ENCODE data around the gene CXCR3.
"Not testable (repeated sequence)": the region's sequence is repeated elsewhere in the genome, so short reads cannot be mapped to it uniquely, and the experiment has no call there.

The CXCR3 gene

DNA sequence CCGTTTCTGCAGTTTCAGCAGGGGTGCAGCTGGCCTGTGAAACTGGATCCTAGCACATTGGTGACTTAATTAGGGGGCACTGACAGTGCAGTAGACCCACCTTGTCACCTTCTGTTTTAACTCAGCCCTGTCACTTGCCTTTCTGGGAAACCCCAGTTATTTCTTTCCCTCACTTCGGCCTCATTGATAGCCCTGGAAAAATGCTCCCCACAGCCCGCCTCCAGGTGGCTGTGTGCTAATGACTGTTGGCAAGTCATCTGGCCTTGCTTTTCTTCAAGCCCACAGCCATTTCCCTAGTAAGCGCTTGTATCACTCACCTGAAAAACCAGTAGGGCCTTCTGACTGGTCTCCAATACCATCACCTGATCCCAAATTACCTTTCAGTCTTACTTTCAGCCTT, 3.3 kb downstream of the CXCR3 start:
- Histone ChIP-seq H3K27me3 (ENCODE audit: control insufficient read depth in 1 of 2, insufficient read depth in 2 of 2, low read length in 2 of 2) (no peaks in the 10 kb centered on the region), H3K27ac (ENCODE audit: low read depth, low read length) (no peak overlapping the region), H3K4me1 (ENCODE audit: control insufficient read depth in 1 of 2, insufficient read depth in 2 of 2, low read length in 2 of 2) (peaks cover 27 to 35% of the 10 kb centered on the region in 2 donors), H3K9ac (ENCODE audit: low read depth in 1 of 2, low read length in 2 of 2) (no peak overlapping the region), H3K9me3 (ENCODE audit: control insufficient read depth in 1 of 2, low read length in 2 of 2) (no peaks in the 10 kb centered on the region), H3K4me3 (ENCODE audit: low read depth in 1 of 2, low read length in 2 of 2) (no peak overlapping the region), H3K36me3 (ENCODE audit: control insufficient read depth in 1 of 2, insufficient read depth in 2 of 2, low read length in 2 of 2) (peaks cover 0 to 21% of the 10 kb centered on the region in 2 donors)

DNA sequence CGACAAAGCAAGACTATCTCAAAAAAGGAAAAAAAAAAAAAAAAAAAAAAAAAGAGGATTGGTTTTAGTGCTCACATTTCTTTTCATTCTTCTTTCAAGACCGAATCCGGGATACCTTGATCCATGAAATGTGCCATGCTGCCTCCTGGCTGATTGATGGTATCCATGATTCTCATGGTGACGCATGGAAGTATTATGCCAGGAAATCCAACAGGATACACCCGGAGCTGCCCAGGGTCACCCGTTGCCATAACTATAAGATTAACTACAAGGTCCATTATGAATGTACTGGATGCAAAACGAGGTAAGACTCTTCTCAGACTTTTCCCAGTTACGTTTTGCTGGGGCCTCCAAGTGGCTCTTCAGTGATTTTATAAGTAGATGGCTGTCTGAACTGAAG, 6.1 kb downstream of the CXCR3 start:
- H3K9me3 ChIP-seq (ENCODE audit: control insufficient read depth in 1 of 2, low read length in 2 of 2) = no peaks in the 10 kb centered on the region
- H3K4me3 ChIP-seq (ENCODE audit: low read depth in 1 of 2, low read length in 2 of 2) = no peak overlapping the region
- peaks cover 5 to 35% of the 10 kb centered on the region in 2 donors for H3K36me3 ChIP-seq (ENCODE audit: control insufficient read depth in 1 of 2, insufficient read depth in 2 of 2, low read length in 2 of 2)
- no peak overlapping the region for H3K9ac ChIP-seq (ENCODE audit: low read depth in 1 of 2, low read length in 2 of 2)
- no peak overlapping the region for H3K27ac ChIP-seq (ENCODE audit: low read depth, low read length)
- H3K27me3 ChIP-seq (ENCODE audit: control insufficient read depth in 1 of 2, insufficient read depth in 2 of 2, low read length in 2 of 2) = no peaks in the 10 kb centered on the region
- H3K4me1 ChIP-seq (ENCODE audit: control insufficient read depth in 1 of 2, insufficient read depth in 2 of 2, low read length in 2 of 2) = peaks cover 8 to 11% of the 10 kb centered on the region in 2 donors

DNA sequence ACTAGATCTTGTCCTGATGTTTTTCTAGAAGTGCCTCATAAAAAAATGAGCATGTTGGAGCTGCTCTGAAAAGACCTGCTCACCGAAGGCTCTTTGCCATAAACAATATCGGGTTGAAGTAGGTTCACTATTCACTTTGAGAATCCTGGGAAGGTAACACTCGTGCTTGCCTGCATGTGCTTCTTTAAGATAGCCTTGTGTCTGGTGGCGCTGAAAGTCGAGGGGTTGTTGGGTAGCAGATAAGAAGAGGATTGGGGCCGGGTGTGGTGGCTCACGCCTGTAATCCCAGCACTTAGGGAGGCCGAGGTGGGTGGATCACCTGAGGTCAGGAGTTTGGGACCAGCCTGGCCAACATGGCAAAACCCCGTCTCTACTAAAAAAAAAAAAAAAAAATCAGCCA, 6.6 kb downstream of the CXCR3 start:
- H3K27ac ChIP-seq (ENCODE audit: low read depth, low read length); H3K4me3 ChIP-seq (ENCODE audit: low read depth in 1 of 2, low read length in 2 of 2); H3K9ac ChIP-seq (ENCODE audit: low read depth in 1 of 2, low read length in 2 of 2); H3K27me3 ChIP-seq (ENCODE audit: control insufficient read depth in 1 of 2, insufficient read depth in 2 of 2, low read length in 2 of 2); H3K9me3 ChIP-seq (ENCODE audit: control insufficient read depth in 1 of 2, low read length in 2 of 2): not testable (repeated sequence)
- Histone ChIP-seq H3K36me3 (ENCODE audit: control insufficient read depth in 1 of 2, insufficient read depth in 2 of 2, low read length in 2 of 2) (peaks cover 5 to 40% of the 10 kb centered on the region in 2 donors), H3K4me1 (ENCODE audit: control insufficient read depth in 1 of 2, insufficient read depth in 2 of 2, low read length in 2 of 2) (peaks cover 5 to 11% of the 10 kb centered on the region in 2 donors)

DNA sequence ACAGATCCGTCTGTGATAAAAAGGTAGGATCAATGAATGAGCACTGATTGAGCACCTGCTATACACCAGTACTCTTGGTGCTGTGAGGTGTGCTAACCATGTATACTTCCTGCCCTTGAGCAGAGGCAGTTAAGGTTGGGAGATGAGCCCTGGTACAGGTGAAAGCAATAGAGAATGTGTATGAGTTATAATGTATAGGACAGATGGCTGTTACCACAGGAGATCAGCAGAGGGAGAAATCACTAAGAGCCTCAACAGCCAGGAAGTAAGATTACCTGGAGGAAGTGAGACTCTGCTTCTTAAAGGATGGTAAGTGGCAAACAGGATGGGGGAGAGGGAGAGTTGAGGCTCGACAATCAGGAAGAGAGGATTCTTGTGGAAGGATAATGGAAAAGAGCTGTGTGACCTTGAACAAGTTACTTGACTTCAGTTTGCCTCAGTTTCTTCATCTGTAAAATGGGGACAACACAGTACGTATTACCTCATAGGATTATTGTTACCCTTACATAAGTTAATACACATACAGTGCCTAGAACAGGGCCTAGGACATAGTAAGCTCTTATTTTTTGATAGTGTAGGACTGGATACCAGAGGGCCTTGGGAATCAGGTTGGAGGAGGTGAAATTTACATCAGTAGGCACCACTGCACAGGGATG, 9.1 kb downstream of the CXCR3 start:
- Histone ChIP-seq H3K9me3 (ENCODE audit: control insufficient read depth in 1 of 2, low read length in 2 of 2) (no peaks in the 10 kb centered on the region), H3K9ac (ENCODE audit: low read depth in 1 of 2, low read length in 2 of 2) (no peak overlapping the region), H3K36me3 (ENCODE audit: control insufficient read depth in 1 of 2, insufficient read depth in 2 of 2, low read length in 2 of 2) (peaks cover 22 to 58% of the 10 kb centered on the region in 2 donors), H3K4me3 (ENCODE audit: low read depth in 1 of 2, low read length in 2 of 2) (no peak overlapping the region), H3K27me3 (ENCODE audit: control insufficient read depth in 1 of 2, insufficient read depth in 2 of 2, low read length in 2 of 2) (no peaks in the 10 kb centered on the region), H3K4me1 (ENCODE audit: control insufficient read depth in 1 of 2, insufficient read depth in 2 of 2, low read length in 2 of 2) (no peaks in the 10 kb centered on the region), H3K27ac (ENCODE audit: low read depth, low read length) (no peak overlapping the region)

DNA sequence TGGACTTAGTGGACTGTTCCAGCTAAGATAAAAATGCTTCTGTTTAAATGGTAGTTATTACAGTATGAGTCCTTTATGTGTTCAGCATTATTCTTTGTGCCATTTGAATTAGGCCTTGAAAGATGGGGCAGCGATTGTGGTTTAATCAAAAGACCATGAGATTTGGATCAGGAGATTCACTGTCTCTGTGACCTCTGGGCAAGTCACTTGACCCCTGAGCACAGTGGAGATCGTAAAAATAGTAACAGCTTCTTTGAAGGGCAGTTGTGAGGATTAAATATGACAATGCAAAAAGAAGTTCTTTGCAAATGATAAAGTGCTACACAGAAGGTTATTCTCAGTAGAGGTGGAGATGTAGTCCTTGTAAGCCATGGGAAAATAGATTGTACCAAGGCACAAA, 10.8 kb downstream of the CXCR3 start:
- H3K36me3 ChIP-seq (ENCODE audit: control insufficient read depth in 1 of 2, insufficient read depth in 2 of 2, low read length in 2 of 2) = peaks cover 25 to 60% of the 10 kb centered on the region in 2 donors
- H3K4me1 ChIP-seq (ENCODE audit: control insufficient read depth in 1 of 2, insufficient read depth in 2 of 2, low read length in 2 of 2) = no peaks in the 10 kb centered on the region
- no peak overlapping the region for H3K27ac ChIP-seq (ENCODE audit: low read depth, low read length)

DNA sequence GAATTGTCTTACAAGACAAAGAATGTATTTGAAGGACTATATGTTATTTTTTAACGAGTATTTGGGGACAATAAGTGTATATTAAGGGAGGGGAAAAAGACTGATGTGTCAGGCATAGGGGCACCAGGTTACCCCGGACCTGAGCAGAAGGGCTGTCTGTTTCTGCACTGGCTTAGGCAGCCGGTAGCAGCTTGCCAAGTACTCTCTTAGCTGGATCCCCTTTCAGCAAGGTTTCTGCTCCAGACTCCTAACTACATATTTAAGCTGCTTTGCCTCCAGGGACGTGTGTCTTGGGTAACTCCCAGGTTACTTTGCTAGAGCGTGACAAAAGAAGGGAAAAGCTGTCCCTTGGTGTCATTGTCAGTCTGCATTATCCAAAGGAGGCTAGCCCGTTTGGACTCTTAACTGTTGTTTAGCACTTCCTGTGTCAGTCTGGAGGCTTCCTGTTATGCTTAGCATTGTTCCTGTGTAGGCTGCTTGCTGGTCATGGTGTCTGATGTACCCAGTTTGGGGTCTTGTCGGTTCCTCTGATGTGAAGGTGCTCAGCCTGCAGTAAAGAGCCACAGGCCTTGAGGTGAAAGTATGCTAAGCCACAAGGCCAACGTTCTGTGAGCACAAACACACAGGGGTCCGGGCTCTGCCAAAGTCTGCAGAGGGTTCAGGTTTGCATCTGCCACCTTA, 11.6 kb downstream of the CXCR3 start:
- Histone ChIP-seq H3K9me3 (ENCODE audit: control insufficient read depth in 1 of 2, low read length in 2 of 2) (no peaks in the 10 kb centered on the region), H3K27ac (ENCODE audit: low read depth, low read length) (no peak overlapping the region), H3K4me3 (ENCODE audit: low read depth in 1 of 2, low read length in 2 of 2) (no peak overlapping the region), H3K36me3 (ENCODE audit: control insufficient read depth in 1 of 2, insufficient read depth in 2 of 2, low read length in 2 of 2) (peaks cover 25 to 55% of the 10 kb centered on the region in 2 donors), H3K4me1 (ENCODE audit: control insufficient read depth in 1 of 2, insufficient read depth in 2 of 2, low read length in 2 of 2) (no peaks in the 10 kb centered on the region), H3K9ac (ENCODE audit: low read depth in 1 of 2, low read length in 2 of 2) (no peak overlapping the region), H3K27me3 (ENCODE audit: control insufficient read depth in 1 of 2, insufficient read depth in 2 of 2, low read length in 2 of 2) (no peaks in the 10 kb centered on the region)

More for the DNA sequence above, 10.8 kb downstream of the CXCR3 start:
- H3K9me3 ChIP-seq (ENCODE audit: control insufficient read depth in 1 of 2, low read length in 2 of 2) = no peaks in the 10 kb centered on the region
- H3K27me3 ChIP-seq (ENCODE audit: control insufficient read depth in 1 of 2, insufficient read depth in 2 of 2, low read length in 2 of 2) = no peaks in the 10 kb centered on the region
- no peak overlapping the region for H3K4me3 ChIP-seq (ENCODE audit: low read depth in 1 of 2, low read length in 2 of 2)
- no peak overlapping the region for H3K9ac ChIP-seq (ENCODE audit: low read depth in 1 of 2, low read length in 2 of 2)

DNA sequence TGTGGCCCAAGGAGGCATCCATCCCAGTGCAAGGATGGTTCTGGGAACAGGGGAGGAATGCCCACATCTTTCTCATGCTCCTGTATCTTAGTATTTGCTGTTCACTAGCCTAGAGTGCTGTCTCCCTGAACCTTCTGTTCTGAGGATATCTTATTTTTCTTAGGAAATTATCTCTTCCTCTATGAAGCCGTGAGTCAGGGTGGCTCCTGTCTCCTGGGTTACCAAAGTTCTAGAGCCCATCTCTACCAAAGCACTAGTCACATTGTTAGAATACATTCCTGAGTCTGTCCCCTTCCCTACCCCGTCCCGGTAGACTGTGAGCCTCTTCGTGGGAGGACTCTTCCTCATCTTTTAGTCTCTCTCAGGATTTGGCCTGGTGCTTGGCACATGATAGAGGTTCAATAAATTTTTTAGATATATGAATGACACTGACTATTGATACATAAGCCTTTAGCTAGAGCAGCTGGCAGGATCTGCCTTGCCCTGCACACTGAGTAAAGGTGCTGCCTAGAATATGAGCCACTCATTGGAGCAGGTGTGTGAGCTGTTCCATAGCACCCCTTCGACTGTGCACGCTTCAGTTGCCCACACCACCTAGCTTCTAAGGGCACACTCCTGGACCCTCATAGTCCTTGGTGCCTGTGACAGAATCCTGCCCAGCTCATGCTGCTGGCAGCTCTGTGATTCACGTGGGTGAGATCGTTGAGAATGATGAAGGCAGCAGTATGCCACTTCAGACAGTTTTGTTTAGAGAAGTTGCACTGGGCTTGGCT, 13.3 kb downstream of the CXCR3 start:
- Histone ChIP-seq H3K27ac (ENCODE audit: low read depth, low read length) (no peak overlapping the region), H3K36me3 (ENCODE audit: control insufficient read depth in 1 of 2, insufficient read depth in 2 of 2, low read length in 2 of 2) (peaks cover 25 to 42% of the 10 kb centered on the region in 2 donors)

DNA sequence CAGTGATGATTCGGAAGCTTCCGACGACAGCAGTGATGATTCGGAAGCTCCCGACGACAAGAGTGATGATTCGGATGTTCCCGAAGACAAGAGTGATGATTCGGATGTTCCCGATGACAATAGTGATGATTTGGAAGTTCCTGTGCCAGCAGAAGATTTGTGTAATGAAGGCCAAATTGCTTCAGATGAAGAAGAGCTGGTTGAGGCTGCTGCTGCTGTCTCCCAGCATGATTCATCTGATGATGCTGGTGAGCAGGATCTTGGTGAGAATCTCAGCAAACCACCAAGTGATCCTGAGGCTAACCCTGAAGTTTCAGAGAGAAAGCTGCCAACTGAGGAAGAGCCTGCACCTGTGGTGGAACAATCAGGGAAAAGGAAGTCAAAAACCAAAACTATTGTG, 14.2 kb downstream of the CXCR3 start:
- no peak overlapping the region for H3K9ac ChIP-seq (ENCODE audit: low read depth in 1 of 2, low read length in 2 of 2)
- no peak overlapping the region for H3K27ac ChIP-seq (ENCODE audit: low read depth, low read length)
- H3K36me3 ChIP-seq (ENCODE audit: control insufficient read depth in 1 of 2, insufficient read depth in 2 of 2, low read length in 2 of 2) = peaks cover 22 to 39% of the 10 kb centered on the region in 2 donors
- H3K4me1 ChIP-seq (ENCODE audit: control insufficient read depth in 1 of 2, insufficient read depth in 2 of 2, low read length in 2 of 2) = no peaks in the 10 kb centered on the region
- no peak overlapping the region for H3K4me3 ChIP-seq (ENCODE audit: low read depth in 1 of 2, low read length in 2 of 2)
- no peaks in the 10 kb centered on the region for H3K27me3 ChIP-seq (ENCODE audit: control insufficient read depth in 1 of 2, insufficient read depth in 2 of 2, low read length in 2 of 2)
- H3K9me3 ChIP-seq (ENCODE audit: control insufficient read depth in 1 of 2, low read length in 2 of 2) = no peaks in the 10 kb centered on the region

More for the DNA sequence above, 13.3 kb downstream of the CXCR3 start:
- Histone ChIP-seq H3K4me3 (ENCODE audit: low read depth in 1 of 2, low read length in 2 of 2) (no peak overlapping the region), H3K9me3 (ENCODE audit: control insufficient read depth in 1 of 2, low read length in 2 of 2) (no peaks in the 10 kb centered on the region), H3K27me3 (ENCODE audit: control insufficient read depth in 1 of 2, insufficient read depth in 2 of 2, low read length in 2 of 2) (no peaks in the 10 kb centered on the region), H3K9ac (ENCODE audit: low read depth in 1 of 2, low read length in 2 of 2) (no peak overlapping the region), H3K4me1 (ENCODE audit: control insufficient read depth in 1 of 2, insufficient read depth in 2 of 2, low read length in 2 of 2) (no peaks in the 10 kb centered on the region)

DNA sequence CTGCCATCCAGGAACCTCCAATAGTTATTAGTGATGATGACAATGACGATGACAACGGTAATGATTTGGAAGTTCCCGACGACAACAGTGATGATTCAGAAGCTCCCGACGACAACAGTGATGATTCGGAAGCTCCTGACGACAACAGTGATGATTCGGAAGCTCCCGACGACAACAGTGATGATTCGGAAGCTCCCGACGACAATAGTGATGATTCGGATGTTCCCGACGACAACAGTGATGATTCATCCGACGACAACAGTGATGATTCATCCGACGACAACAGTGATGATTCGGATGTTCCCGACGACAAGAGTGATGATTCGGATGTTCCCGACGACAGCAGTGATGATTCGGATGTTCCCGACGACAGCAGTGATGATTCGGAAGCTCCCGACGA, 14.7 kb downstream of the CXCR3 start:
- no peak overlapping the region for H3K4me3 ChIP-seq (ENCODE audit: low read depth in 1 of 2, low read length in 2 of 2)
- H3K9ac ChIP-seq (ENCODE audit: low read depth in 1 of 2, low read length in 2 of 2) = no peak overlapping the region
- H3K36me3 ChIP-seq (ENCODE audit: control insufficient read depth in 1 of 2, insufficient read depth in 2 of 2, low read length in 2 of 2) = peaks cover 20 to 37% of the 10 kb centered on the region in 2 donors
- H3K4me1 ChIP-seq (ENCODE audit: control insufficient read depth in 1 of 2, insufficient read depth in 2 of 2, low read length in 2 of 2) = no peaks in the 10 kb centered on the region
- H3K27me3 ChIP-seq (ENCODE audit: control insufficient read depth in 1 of 2, insufficient read depth in 2 of 2, low read length in 2 of 2) = no peaks in the 10 kb centered on the region
- no peaks in the 10 kb centered on the region for H3K9me3 ChIP-seq (ENCODE audit: control insufficient read depth in 1 of 2, low read length in 2 of 2)
- H3K27ac ChIP-seq (ENCODE audit: low read depth, low read length) = no peak overlapping the region

DNA sequence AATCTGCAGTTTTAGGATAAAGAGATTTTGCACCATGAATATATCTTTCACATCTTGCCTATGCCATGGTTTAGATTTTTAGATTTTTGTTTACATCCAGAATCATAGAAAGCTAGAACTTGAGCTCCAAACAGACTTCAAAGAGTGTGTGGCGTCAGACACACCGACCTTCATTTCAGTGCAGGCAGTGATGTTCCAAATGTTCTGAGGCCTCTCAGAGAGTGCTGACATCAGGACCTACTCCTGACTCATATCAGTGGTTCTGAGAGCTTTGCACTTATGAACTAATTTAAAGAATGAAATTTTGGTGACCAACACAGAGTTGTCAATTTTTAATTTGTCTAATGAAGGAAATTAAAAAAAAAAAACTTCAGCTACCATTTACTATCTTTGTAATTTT, 18.3 kb downstream of the CXCR3 start:
- H3K4me3 ChIP-seq (ENCODE audit: low read depth in 1 of 2, low read length in 2 of 2) = no peak overlapping the region
- H3K27ac ChIP-seq (ENCODE audit: low read depth, low read length) = no peak overlapping the region
- no peak overlapping the region for H3K9ac ChIP-seq (ENCODE audit: low read depth in 1 of 2, low read length in 2 of 2)
- H3K27me3 ChIP-seq (ENCODE audit: control insufficient read depth in 1 of 2, insufficient read depth in 2 of 2, low read length in 2 of 2) = no peaks in the 10 kb centered on the region
- peaks cover 10 to 37% of the 10 kb centered on the region in 2 donors for H3K36me3 ChIP-seq (ENCODE audit: control insufficient read depth in 1 of 2, insufficient read depth in 2 of 2, low read length in 2 of 2)
- H3K9me3 ChIP-seq (ENCODE audit: control insufficient read depth in 1 of 2, low read length in 2 of 2) = no peaks in the 10 kb centered on the region
- H3K4me1 ChIP-seq (ENCODE audit: control insufficient read depth in 1 of 2, insufficient read depth in 2 of 2, low read length in 2 of 2) = no peaks in the 10 kb centered on the region

Data from duodenal mucosa (tissue), 2 donors.